ENCODE results near the gene THEMIS2. TPM values are rescaled to one million over a fixed set of nuclear protein-coding genes. Genes with fewer than 3 reads are reported as not detected.

Gene THEMIS2
- total and polyA plus RNA-seq, 9 of the 15 experiments (the other 6 are each of a cell fraction or from before 2014, with no cell fraction given), result 2.3 to 12.7 (median 8.0) TPM

DNA sequence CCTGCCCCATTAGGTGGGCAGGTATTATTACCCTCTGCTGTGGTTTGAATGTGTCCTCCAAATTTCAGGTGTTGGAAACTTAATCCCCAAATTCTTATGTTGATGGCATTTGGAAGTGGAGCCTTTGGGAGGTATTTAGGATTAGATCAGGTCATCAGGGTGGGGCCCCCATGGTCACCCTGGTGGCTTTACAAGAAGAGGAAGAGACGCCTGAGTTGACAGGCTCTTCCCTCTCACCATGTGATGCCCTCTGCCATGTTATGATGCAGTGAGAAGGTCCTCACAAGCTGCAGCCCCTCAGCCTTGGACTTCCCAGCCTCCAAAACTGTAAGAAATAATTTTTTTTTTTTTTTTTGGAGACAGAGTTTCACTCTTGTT lies 8.8 kb upstream of the THEMIS2 start (continued):
- TF ChIP-seq, protein P1, sequence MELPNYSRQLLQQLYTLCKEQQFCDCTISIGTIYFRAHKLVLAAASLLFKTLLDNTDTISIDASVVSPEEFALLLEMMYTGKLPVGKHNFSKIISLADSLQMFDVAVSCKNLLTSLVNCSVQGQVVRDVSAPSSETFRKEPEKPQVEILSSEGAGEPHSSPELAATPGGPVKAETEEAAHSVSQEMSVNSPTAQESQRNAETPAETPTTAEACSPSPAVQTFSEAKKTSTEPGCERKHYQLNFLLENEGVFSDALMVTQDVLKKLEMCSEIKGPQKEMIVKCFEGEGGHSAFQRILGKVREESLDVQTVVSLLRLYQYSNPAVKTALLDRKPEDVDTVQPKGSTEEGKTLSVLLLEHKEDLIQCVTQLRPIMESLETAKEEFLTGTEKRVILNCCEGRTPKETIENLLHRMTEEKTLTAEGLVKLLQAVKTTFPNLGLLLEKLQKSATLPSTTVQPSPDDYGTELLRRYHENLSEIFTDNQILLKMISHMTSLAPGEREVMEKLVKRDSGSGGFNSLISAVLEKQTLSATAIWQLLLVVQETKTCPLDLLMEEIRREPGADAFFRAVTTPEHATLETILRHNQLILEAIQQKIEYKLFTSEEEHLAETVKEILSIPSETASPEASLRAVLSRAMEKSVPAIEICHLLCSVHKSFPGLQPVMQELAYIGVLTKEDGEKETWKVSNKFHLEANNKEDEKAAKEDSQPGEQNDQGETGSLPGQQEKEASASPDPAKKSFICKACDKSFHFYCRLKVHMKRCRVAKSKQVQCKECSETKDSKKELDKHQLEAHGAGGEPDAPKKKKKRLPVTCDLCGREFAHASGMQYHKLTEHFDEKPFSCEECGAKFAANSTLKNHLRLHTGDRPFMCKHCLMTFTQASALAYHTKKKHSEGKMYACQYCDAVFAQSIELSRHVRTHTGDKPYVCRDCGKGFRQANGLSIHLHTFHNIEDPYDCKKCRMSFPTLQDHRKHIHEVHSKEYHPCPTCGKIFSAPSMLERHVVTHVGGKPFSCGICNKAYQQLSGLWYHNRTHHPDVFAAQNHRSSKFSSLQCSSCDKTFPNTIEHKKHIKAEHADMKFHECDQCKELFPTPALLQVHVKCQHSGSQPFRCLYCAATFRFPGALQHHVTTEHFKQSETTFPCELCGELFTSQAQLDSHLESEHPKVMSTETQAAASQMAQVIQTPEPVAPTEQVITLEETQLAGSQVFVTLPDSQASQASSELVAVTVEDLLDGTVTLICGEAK (IDR thresholded peaks at IDR 0.05), result no peak
- TF ChIP-seq, protein P1 (CRISPR knock-in tag; IDR thresholded peaks at IDR 0.05), result no peak
- no peak for TF ChIP-seq CBX3 (IDR thresholded peaks at IDR 0.05; ENCODE audit: borderline replicate concordance in 1 of 2, low read length in 2 of 2)
- TF ChIP-seq ZNF12 (CRISPR knock-in tag; IDR thresholded peaks at IDR 0.05), result no peak
- TF ChIP-seq POLR2AphosphoS2 (IDR thresholded peaks at IDR 0.05; ENCODE audit: low read length), result no peak
- TF ChIP-seq, protein P2, sequence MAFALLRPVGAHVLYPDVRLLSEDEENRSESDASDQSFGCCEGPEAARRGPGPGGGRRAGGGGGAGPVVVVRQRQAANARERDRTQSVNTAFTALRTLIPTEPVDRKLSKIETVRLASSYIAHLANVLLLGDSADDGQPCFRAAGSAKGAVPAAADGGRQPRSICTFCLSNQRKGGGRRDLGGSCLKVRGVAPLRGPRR (CRISPR knock-in tag; IDR thresholded peaks at IDR 0.05), result no peak
- no peak for TF ChIP-seq NFRKB (IDR thresholded peaks at IDR 0.05; ENCODE audit: low read depth)
- no peak for TF ChIP-seq ZC3H11A (IDR thresholded peaks at IDR 0.05; ENCODE audit: low read depth, low read length)
- TF ChIP-seq, protein P3, sequence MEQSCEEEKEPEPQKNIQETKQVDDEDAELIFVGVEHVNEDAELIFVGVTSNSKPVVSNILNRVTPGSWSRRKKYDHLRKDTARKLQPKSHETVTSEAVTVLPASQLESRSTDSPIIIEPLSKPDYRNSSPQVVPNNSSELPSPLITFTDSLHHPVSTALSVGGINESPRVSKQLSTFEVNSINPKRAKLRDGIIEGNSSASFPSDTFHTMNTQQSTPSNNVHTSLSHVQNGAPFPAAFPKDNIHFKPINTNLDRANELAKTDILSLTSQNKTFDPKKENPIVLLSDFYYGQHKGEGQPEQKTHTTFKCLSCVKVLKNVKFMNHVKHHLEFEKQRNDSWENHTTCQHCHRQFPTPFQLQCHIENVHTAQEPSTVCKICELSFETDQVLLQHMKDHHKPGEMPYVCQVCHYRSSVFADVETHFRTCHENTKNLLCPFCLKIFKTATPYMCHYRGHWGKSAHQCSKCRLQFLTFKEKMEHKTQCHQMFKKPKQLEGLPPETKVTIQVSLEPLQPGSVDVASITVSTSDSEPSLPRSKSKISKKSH (CRISPR knock-in tag; IDR thresholded peaks at IDR 0.05), result no peak
- 0 out of 2 replicates have a peak, but pooled peaks have one; percentile 11 for TF ChIP-seq FOXJ2 (tag; IDR thresholded peaks at IDR 0.05)
- TF ChIP-seq, protein P4, sequence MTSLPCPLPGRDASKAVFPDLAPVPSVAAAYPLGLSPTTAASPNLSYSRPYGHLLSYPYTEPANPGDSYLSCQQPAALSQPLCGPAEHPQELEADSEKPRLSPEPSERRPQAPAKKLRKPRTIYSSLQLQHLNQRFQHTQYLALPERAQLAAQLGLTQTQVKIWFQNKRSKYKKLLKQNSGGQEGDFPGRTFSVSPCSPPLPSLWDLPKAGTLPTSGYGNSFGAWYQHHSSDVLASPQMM (CRISPR knock-in tag; IDR thresholded peaks at IDR 0.05), result no peak
- TF ChIP-seq, protein P5, sequence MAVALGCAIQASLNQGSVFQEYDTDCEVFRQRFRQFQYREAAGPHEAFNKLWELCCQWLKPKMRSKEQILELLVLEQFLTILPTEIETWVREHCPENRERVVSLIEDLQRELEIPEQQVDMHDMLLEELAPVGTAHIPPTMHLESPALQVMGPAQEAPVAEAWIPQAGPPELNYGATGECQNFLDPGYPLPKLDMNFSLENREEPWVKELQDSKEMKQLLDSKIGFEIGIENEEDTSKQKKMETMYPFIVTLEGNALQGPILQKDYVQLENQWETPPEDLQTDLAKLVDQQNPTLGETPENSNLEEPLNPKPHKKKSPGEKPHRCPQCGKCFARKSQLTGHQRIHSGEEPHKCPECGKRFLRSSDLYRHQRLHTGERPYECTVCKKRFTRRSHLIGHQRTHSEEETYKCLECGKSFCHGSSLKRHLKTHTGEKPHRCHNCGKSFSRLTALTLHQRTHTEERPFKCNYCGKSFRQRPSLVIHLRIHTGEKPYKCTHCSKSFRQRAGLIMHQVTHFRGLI (CRISPR knock-in tag; IDR thresholded peaks at IDR 0.05), result no peak
- no peak for TF ChIP-seq FUS (optimal IDR thresholded peaks at IDR 0.05; ENCODE audit: low read depth, low read length)
- peak; percentile 4 for TF ChIP-seq RBBP5 (IDR thresholded peaks at IDR 0.05; ENCODE audit: borderline replicate concordance, insufficient read depth, low read length, poor library complexity, severe bottlenecking)
- 0 out of 2 replicates have a peak, but pooled peaks have one; percentile 41 for TF ChIP-seq FOSL1 (tag; conservative IDR thresholded peaks at IDR 0.05)
